Effector memory CD4-positive, alpha-beta T cell (primary cell): ENCODE data around the gene ACBD5.

Source experiments
- DNase-seq, 3 donors: peaks; one replicate each; pipeline ENCODE4 v3.0.0-alpha.2; 2020
- H3K27ac ChIP-seq: 2 replicates; pipeline ENCODE4 v1.7.0; 2013; ENCODE audit warnings: mild to moderate bottlenecking, low read length, moderate library complexity; ENCODE audit not compliant: insufficient read depth, poor library complexity, severe bottlenecking
- H3K27me3 ChIP-seq: replicated peaks from 2 replicates; pipeline ENCODE4 v1.7.0; 2013; ENCODE audit warnings: mild to moderate bottlenecking, low read length; ENCODE audit not compliant: insufficient read depth, control insufficient read depth, poor library complexity, severe bottlenecking
- H3K36me3 ChIP-seq: 2 replicates; pipeline ENCODE4 v1.7.0; 2013; ENCODE audit warnings: mild to moderate bottlenecking, low read length, moderate library complexity; ENCODE audit not compliant: control insufficient read depth, insufficient read depth
- H3K4me1 ChIP-seq: 2 replicates; pipeline ENCODE4 v1.7.0; 2013; ENCODE audit warnings: low read length, mild to moderate bottlenecking; ENCODE audit not compliant: control insufficient read depth, insufficient read depth, poor library complexity, severe bottlenecking
- H3K4me3 ChIP-seq: 2 replicates; pipeline ENCODE4 v1.7.0; 2013; ENCODE audit warnings: low read length, low read depth, mild to moderate bottlenecking; ENCODE audit not compliant: insufficient read depth, poor library complexity, severe bottlenecking
- H3K9me3 ChIP-seq: 2 replicates; pipeline ENCODE4 v1.7.0; 2013; ENCODE audit warnings: mild to moderate bottlenecking, low read length, moderate library complexity; ENCODE audit not compliant: control insufficient read depth

Gene ACBD5

DNA sequence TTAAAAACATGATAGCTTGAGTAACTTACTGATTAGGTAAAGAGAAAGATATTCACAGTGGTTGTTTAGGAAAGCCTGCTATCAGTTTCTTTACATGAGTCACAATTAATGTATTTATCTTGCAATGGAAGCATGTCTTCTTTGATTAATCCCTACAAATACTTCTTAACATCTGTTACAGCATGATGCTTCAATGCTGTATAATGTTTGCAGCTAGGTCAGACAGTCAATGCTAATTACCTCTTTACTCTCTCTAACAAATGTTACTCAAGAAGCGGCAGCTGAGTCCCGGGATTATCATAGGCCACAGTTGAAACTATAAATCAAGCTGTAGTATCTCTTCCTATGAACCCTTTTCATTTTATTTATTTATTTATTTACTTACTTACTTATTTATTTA, 33.2 kb downstream of the ACBD5 start:
- no peak overlapping the region for H3K4me3 ChIP-seq
- DNase-seq, result no peak
- H3K27me3 ChIP-seq, result no peaks in the 10 kb centered on the region
- H3K9me3 ChIP-seq, result no peaks in the 10 kb centered on the region
- H3K27ac ChIP-seq, result no peak overlapping the region
- no peaks in the 10 kb centered on the region for H3K4me1 ChIP-seq
- H3K36me3 ChIP-seq, result peaks cover 59% of the 10 kb centered on the region

DNA sequence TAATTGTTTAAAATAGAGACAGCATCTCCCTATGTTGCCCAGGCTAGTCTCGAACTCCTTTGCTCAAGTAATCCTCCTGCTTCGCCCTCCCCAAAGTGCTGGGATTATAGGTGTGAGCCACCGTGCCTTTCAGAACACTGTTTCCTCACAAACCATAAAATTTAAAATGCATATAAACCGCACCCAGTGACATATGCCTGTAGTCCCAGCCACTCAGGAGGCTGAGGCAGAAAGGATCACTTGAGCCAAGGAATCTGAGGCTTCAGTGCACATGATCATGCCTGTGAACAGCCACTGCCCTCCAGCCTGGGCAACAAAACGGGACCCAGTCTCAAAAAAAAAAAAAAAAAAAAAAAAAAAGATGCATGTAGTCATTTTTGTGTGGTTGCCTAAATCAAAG, 36.8 kb downstream of the ACBD5 start:
- no peak overlapping the region for H3K4me3 ChIP-seq
- no peaks in the 10 kb centered on the region for H3K4me1 ChIP-seq
- DNase-seq, result no peak
- H3K27me3 ChIP-seq, result no peaks in the 10 kb centered on the region
- H3K27ac ChIP-seq, result no peak overlapping the region
- H3K36me3 ChIP-seq, result peaks cover 59% of the 10 kb centered on the region
- H3K9me3 ChIP-seq, result no peaks in the 10 kb centered on the region

GRCh38 chr10:27197980-27198620, 42.5 kb downstream of the ACBD5 start:
- no peak overlapping the region for H3K27ac ChIP-seq
- peaks cover 46% of the 10 kb centered on the region for H3K36me3 ChIP-seq
- H3K9me3 ChIP-seq, result no peaks in the 10 kb centered on the region
- no peaks in the 10 kb centered on the region for H3K4me1 ChIP-seq
- DNase-seq, result no peak
- H3K27me3 ChIP-seq, result no peaks in the 10 kb centered on the region
- H3K4me3 ChIP-seq, result no peak overlapping the region

DNA sequence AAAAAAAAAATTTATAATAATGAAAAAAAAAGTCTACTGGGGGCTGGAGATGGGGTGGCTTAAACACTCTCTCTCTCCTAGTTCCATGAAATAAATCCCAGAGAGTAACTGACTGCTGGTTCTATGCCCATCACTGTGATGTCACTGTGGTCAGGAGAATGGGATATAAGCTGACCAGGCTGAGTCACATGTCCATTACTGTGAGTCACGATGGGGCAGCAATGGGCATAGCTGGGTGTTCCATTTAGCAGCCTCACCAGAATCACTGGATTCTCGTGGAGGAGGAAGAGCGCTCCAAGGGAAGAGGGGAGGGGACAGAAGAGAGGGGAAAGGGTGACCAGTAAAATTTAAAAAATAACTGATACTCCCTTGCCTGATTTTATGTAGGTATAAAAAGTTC, 48.3 kb downstream of the ACBD5 start:
- Histone ChIP-seq H3K4me1 (no peaks in the 10 kb centered on the region), H3K27ac (no peak overlapping the region), H3K4me3 (no peak overlapping the region), H3K9me3 (no peaks in the 10 kb centered on the region), H3K27me3 (no peaks in the 10 kb centered on the region), H3K36me3 (peaks cover 10% of the 10 kb centered on the region)
- DNase-seq, result no peak

GRCh38 chr10:27190508-27190907, 50.1 kb downstream of the ACBD5 start:
- H3K4me1 ChIP-seq, result no peaks in the 10 kb centered on the region
- no peak overlapping the region for H3K4me3 ChIP-seq
- no peaks in the 10 kb centered on the region for H3K27me3 ChIP-seq
- H3K9me3 ChIP-seq, result no peaks in the 10 kb centered on the region
- no peaks in the 10 kb centered on the region for H3K36me3 ChIP-seq
- DNase-seq, result no peak
- H3K27ac ChIP-seq, result no peak overlapping the region

DNA sequence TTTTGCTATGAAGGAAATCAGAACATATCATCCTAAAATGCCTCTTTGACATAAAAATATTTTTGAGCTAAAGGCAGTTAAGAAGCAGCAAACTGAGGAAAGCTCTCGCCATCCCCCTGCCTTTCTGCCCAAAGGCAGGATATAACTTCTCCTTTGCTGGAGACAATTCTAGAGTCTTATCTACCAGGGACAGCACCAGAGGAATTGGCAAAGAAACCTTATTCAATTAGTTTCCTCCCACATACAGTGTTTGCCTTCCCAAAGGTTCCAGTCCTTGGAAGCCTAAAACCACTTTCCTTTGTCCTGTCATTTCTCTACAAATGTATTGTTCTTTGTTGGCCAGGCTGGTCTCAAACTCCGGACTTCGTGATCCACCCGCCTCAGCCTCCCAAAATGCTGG, 51.7 kb downstream of the ACBD5 start:
- Histone ChIP-seq H3K4me3 (no peak overlapping the region), H3K27me3 (no peaks in the 10 kb centered on the region), H3K4me1 (no peaks in the 10 kb centered on the region), H3K9me3 (no peaks in the 10 kb centered on the region), H3K27ac (no peak overlapping the region), H3K36me3 (no peaks in the 10 kb centered on the region)
- no peak for DNase-seq

DNA sequence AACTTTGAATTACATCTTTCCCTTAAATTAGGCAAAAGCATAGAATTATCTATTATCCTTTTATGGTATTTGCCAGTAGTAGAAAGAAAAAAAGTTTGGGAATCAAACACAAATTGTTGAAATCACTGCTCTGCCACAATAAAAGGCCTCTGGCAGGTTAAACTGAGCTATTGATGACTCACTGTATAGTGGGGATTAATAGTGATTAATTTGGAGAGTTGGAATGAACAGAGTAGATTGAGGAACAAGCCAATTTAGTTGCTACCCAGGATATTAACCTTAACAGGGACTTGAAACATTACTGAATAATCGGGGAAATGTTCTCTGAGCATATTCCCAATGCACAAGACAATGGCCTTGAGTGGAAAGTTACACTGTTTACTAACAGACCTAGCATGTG, 52.3 kb downstream of the ACBD5 start:
- DNase-seq, result no peak
- Histone ChIP-seq H3K27ac (no peak overlapping the region), H3K4me3 (no peak overlapping the region), H3K9me3 (no peaks in the 10 kb centered on the region), H3K4me1 (no peaks in the 10 kb centered on the region), H3K27me3 (no peaks in the 10 kb centered on the region), H3K36me3 (no peaks in the 10 kb centered on the region)

DNA sequence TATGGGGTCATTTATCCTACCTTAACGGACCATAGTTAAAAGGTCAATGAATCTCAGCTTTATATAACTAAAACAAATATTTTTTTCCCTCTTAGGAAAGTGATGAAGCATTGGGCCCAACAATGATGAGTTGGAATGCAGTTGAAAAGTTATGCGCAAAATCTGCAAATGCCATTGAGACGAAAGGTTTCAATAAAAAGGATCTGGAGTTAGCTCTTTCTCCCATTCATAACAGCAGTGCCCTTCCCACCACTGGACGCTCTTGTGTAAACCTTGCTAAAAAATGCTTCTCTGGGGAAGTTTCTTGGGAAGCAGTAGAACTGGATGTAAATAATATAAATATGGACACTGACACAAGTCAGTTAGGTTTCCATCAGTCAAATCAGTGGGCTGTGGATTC, 70.7 kb downstream of the ACBD5 start:
- Histone ChIP-seq H3K4me3 (no peak overlapping the region), H3K27ac (no peak overlapping the region), H3K36me3 (peaks cover 30% of the 10 kb centered on the region), H3K27me3 (no peaks in the 10 kb centered on the region), H3K4me1 (no peaks in the 10 kb centered on the region), H3K9me3 (no peaks in the 10 kb centered on the region)
- no peak for DNase-seq

DNA sequence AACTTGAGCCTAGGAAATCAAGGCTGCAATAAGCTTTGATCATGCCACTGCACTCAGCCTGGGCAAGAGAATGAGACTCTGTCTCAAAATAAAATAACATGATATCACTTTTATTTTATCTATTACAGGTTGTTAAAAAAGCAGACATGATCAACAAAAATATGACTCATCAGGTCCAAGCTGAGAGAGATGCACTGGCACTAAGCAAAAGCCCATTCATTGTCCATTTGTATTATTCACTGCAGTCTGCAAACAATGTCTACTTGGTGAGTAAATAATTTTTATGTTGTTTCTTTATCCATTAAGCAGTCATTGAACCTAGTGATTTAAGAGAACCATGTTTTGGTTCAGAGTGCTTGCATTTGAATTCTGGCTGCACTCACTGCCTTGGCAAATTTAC, 82.2 kb downstream of the ACBD5 start:
- Histone ChIP-seq H3K4me3 (no peak overlapping the region), H3K27ac (no peak overlapping the region), H3K27me3 (no peaks in the 10 kb centered on the region), H3K4me1 (peaks cover 3% of the 10 kb centered on the region), H3K36me3 (peaks cover 16% of the 10 kb centered on the region), H3K9me3 (no peaks in the 10 kb centered on the region)
- no peak for DNase-seq

- DNase-seq, result no peak
- Histone ChIP-seq H3K4me1 (peaks cover 14% of the 10 kb centered on the region), H3K9me3 (no peaks in the 10 kb centered on the region), H3K27ac (no peak overlapping the region), H3K27me3 (no peaks in the 10 kb centered on the region), H3K4me3 (no peak overlapping the region), H3K36me3 (peaks cover 14% of the 10 kb centered on the region)
These were observed 83.4 kb downstream of the ACBD5 start for GRCh38 chr10:27157150-27157549.
